ENCODE data around the gene OPCML.

- TF ChIP-seq, protein P1, sequence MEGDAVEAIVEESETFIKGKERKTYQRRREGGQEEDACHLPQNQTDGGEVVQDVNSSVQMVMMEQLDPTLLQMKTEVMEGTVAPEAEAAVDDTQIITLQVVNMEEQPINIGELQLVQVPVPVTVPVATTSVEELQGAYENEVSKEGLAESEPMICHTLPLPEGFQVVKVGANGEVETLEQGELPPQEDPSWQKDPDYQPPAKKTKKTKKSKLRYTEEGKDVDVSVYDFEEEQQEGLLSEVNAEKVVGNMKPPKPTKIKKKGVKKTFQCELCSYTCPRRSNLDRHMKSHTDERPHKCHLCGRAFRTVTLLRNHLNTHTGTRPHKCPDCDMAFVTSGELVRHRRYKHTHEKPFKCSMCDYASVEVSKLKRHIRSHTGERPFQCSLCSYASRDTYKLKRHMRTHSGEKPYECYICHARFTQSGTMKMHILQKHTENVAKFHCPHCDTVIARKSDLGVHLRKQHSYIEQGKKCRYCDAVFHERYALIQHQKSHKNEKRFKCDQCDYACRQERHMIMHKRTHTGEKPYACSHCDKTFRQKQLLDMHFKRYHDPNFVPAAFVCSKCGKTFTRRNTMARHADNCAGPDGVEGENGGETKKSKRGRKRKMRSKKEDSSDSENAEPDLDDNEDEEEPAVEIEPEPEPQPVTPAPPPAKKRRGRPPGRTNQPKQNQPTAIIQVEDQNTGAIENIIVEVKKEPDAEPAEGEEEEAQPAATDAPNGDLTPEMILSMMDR (conservative IDR thresholded peaks at IDR 0.05; ENCODE audit: low read depth, low read length) = no peak
- no peak for TF ChIP-seq EZH2 (IDR thresholded peaks at IDR 0.05; ENCODE audit: borderline replicate concordance, low read depth, low read length, poor library complexity, severe bottlenecking)
Measured at GRCh38 chr11:133284156-133284555, 248.1 kb downstream of the OPCML start.

Data from A673 (cell line).